GM19043 (cell line): ENCODE data around the gene SLC16A4.
"Not testable (repeated sequence)": the region's sequence is repeated elsewhere in the genome, so short reads cannot be mapped to it uniquely, and the experiment has no call there.

Experiments used
- ATAC-seq: cut with Tn5 transposase; IDR thresholded peaks from one replicate; pipeline ENCODE4 v1.9.1; 2021; ENCODE audit warnings: low read depth; ENCODE audit not compliant: unreplicated experiment

The SLC16A4 gene

DNA sequence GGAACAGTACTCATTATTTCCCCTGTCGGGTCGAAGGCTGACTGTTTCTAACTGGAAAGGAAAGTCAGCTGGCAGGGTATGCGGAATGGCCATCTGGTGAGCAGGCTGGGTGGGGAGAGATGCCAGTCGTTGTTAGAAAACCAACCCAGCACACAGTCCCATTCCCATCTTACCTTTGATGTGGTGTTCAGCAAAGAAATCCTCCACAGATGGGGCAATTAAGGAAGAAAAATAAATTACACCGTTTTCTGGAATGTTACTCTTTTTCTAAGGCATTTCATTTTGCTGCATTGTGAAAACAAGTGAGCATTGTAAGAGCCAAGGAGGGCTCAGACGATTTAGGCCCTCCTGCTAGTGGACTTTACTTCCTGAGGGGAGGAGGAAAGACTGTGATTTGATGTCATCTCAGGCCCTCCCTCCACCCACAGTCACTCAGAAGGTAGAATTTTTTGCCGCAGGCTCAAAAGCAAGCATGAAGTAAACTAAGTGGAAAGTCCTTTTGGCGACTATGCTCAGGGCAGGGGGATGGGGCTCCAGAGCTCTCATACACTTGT, at the start of gene SLC16A4:
SLC16A4 (minus strand) TSS at position 335 of the 554 bp plus-strand sequence. CDS start 1,703 bp downstream, outside the sequence.
- ATAC-seq, result no peak

- ATAC-seq, result not testable (repeated sequence)
These were observed 49.0 kb upstream of the SLC16A4 start for GRCh38 chr1:110439873-110440272.

- no peak for ATAC-seq
These were observed 48.1 kb upstream of the SLC16A4 start for GRCh38 chr1:110438893-110439292.

DNA sequence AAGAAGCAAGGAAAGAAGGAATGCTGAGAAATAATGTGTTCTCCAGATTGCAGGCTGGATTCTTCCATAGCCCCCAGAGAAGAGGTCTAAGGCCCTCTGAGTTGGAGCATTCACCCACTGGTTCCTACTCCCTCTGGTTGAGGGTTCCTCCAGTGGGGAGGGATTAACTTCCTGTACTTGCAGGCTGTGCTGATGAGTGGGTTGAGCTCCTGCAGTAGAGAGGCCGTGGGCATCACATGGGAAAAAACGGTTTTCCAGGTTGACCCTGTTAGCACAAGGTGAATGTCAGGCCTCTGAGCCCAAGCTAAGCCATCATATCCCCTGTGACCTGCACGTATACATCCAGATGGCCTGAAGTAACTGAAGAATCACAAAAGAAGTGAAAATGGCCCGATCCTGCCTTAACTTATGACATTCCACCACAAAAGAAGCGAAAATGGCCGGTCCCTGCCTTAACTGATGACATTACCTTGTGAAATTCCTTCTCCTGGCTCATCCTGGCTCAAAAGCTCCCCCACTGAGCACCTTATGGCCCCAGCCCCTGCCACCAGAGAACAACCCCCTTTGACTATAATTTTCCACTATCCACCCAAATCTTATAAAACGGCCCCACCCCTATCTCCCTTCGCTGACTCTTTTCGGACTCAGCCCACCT, 46.9 kb upstream of the SLC16A4 start:
- ATAC-seq, result not testable (repeated sequence)

DNA sequence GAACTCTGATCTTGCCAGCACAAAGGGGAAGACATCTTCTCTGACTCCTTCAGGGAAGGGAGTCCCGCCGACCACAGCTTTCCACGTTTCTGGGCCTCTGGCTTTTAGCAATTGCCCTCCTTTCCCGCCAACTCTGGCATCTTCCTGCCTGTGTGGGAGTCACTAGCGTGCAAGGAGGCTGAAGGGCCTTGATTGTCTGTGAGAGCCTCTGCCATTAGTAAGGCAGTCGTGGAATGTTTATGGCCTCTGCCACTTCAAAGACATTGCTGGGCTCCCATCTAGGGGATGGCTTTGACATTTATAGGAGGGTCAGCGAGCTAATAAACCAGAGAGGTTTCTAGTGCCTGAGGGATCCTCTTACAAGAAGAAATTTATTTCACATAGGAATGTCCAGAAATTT, 45.8 kb upstream of the SLC16A4 start:
- no peak for ATAC-seq

DNA sequence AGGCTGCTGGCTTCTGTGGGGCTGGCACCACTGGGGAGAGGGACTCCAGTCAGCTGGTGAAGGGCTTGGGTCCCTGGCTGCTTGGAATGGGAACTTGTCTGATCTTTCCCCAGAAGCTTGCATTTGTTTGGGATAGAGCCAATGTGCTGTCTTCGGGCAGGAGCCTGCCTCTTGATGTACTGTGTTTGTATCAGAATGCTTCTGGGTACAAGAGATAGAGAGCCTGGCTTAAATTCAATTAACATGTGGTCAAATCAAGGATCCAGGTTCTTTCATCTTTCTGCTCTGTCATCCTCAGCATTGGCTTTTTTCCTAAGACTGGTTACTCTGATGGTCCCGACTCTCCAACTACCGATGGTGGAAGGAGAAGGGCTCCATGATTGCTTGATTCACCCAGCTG, 44.1 kb upstream of the SLC16A4 start:
- no peak for ATAC-seq

GRCh38 chr1:110433803-110434202, 43.0 kb upstream of the SLC16A4 start:
- no peak for ATAC-seq

DNA sequence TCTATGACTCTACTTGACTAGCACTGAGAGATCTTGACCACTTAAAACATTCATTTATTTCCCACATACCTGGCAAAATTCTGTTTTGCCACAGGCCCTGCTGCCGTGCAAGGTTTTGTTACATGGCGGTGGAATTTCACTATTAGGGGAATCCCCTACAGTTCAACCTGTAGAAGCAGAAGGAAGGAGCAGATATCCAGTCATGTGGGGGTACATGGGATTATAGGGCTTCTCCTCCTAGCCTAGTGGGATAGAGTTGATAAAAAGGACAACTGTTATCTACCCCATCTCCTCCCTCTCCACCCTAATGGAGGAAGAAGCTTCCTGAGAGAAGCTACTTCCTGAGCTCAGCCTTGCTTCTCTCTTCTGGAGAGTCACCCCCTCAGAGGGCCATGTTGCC, 42.4 kb upstream of the SLC16A4 start:
- ATAC-seq, result no peak

DNA sequence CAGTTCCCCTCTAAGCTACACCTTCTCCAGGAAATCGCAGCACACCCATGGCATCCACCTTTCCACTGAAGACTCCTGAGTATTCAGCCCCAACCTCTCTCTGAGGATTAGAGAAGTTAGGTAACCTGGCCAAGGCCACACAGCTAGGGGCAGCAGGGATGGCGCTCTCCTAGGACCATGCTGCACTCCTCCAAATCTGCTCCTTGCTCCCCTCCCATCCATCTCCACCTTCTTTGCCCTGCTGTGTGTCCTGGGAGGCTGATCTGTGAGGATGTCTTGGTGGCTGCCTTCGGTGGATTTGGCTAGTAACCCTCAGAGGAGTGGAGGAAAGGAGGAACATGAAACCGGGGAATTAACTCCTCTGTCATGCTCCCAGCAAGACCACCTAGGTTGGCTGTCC, 40.1 kb upstream of the SLC16A4 start:
- ATAC-seq, result no peak

GRCh38 chr1:110430366-110430765, 39.5 kb upstream of the SLC16A4 start:
- no peak for ATAC-seq

GRCh38 chr1:110428946-110429345, 38.1 kb upstream of the SLC16A4 start:
- ATAC-seq, result no peak

DNA sequence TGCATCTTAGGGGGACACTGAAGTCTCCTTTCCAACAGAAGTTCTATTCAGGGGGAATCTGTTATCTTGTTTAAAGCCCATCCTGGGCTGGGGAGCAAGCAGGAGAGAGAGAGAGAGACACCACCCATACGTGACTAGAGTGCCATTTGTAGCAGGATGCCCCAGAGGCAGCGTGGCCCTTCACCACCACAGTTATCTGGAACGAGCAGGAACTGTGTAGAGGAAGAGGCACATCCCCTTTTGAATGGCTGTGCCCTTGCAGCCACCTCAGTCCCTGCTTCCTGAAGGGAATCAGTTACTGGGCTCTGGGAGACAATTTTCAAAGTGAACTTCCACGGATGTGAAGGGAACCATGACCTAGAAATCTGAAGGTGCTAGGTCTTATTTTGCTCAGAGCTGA, 36.0 kb upstream of the SLC16A4 start:
- no peak for ATAC-seq

GRCh38 chr1:110425612-110426152, 34.9 kb upstream of the SLC16A4 start:
- ATAC-seq, result no peak

DNA sequence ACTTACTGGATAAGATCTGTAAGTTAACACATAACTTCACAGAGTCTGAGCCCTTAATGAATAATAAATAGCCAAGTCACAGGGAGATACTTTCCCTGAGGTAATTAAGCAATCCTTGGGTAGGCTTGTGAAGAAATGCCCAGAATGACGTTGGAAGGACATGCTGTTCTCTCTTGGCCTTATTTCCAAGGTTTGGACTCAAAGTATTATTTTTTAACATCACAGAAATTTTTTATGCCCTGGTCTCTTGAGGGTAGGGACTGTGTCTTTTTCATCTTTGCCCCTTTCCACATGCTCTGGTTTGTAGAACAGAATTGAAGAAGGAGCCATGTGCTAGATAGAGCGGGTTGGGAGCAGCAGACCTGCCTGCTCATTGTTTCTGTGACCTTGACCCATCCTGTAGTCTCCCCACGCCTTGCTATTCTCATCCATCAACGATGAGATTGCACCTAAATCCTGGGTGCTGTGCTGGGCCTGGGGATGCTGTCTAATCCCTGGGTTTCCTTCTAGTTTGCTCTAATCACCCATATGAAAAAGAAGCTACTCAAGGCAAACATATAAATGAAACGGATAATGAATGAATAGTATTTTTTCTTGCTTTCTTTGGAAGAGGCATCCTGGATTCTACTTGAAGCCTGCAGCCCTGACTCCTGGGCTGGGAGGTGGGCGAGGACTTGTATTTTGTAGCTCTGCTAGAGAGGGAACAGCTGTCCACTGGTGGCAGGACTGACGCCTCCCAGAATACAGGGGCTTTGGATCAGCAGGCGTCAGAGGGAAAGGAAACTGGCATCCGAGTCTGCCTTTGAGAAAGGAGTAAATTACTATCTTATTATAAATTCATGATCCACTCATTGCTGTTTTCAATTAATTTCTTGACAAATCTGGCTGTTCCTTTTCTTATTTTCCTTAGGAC, 34.1 kb upstream of the SLC16A4 start:
- ATAC-seq, result no peak

DNA sequence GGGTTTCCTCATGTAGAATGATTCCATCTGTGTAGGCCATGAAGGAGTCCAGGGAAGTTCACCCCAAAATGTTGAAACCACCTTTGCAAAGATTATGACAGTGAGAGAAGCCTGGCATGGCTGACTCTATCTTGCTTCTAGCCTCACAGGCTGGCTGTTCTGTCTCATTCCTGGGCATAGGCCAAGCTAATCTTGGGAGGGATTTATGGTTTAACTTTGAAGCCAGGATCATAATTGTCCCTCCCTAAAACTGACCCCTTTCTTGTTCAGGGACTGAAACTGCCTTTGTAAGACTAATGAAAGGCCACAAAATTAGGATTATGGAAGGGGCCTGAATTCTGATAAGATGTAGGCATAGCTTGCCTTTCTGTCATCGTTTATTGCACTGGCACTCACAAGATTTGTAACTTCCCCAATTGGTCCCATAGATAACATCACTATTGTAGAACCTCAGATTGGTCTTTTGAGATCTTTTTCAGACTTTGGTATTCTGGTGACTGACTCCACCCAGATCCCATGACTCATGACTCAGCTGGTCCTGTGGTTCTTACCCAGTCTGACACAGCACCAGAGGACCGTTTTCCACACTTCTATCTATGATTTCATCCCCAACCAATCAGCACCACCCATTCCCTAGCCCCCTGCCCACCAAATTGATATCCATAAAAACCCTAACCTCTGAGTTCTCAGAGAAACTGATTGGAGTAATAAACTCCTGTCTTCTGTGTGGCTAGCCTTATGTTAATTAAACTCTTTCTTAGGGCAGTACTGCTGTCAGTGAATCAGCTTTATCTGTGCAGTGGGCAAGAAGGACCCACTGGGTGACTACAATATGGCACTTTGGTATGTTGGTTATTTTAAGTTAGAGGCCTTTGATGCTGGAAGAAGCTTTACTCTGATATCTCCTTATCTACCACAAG, 30.3 kb upstream of the SLC16A4 start:
- no peak for ATAC-seq

DNA sequence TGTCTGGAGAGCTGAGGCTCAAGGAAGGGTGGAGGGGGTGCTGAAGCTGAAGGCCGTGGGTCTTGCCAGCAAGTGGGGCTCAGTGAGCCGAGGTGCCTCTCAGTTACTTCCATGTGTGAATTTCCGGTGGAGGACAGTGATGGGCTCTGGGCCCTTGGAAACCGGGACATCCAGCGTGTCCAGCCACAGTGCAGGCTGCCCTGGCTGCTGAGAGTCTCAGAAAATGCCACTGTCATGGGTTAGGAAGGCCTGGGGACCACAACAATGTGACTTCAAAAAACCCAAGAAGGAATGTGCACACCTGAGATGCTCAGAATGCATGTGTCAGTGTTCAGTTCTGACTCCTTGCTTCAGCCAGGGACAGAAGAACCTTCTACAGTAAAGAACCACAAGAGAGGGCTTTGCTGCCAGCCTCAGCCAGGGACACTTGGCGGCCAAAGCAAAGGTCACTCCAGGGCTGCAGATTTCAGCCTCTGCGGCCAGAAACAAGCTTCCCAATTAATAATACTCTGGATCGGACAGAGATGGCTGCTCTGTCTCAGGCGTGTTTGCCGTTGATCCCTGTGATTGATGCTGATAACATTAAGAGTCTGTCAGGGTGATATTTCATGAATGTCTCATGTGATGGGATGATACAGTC, 29.3 kb upstream of the SLC16A4 start:
- no peak for ATAC-seq

DNA sequence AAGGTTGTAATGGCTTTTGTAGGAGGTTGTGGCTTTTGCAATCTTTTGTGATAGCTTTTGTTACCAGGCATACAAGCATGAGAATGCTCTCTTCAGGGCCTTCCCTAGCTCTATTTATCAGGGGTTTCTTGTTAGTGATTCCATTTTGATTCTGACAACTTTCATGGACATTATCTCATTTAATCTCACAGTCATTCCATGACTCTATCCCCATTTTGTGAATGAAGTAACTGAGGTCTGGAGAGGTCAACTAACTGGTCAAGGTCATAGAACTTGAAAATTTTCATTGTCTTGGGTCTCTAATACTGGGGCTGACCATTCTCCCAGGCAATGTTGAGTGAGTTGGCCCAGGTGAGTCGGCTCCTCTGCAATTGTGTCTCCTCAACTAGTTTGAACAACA, 27.9 kb upstream of the SLC16A4 start:
- ATAC-seq, result no peak

GRCh38 chr1:110413045-110413444, 22.2 kb upstream of the SLC16A4 start:
- not testable (repeated sequence) for ATAC-seq

DNA sequence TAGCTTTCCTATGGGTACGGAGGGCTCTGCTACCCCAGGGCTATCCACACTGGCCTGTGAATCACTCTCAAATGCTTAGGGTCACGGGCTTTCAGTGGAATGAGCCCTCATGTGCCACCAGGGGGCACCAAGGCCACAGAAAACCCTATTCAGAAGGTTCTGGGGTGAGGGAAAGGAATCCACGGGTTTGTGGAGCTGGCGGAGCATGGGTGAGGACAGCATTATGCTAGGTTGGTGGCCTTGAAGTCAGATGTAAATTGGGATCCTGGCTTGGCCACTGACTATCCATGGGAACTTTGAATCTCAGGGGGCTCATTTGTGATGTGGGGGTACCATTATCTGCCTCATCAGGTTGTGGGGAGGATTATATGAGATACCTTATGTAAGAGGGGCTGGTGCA, 21.8 kb upstream of the SLC16A4 start:
- ATAC-seq, result no peak
